WTC11 (cell line): Measurements from ENCODE around the gene CAPN14.

Source experiments
- CBFB ChIP-seq: sonication (generic); formaldehyde crosslinking; IDR thresholded peaks from 2 replicates; pipeline ENCODE4 v1.8.1; 2022; ENCODE audit warnings: mild to moderate bottlenecking, low read depth, missing genetic modification reagents
- CREB1 ChIP-seq: sonication (generic); formaldehyde crosslinking; IDR thresholded peaks from 2 replicates; pipeline ENCODE4 v1.8.0; 2023; ENCODE audit warnings: mild to moderate bottlenecking, missing genetic modification reagents
- CTCF ChIP-seq: fragments of 200-600 bp; IDR thresholded peaks from 2 replicates; pipeline ENCODE4 v1.8.0; 2022; ENCODE audit warnings: antibody characterized with exemption
- E2F5 ChIP-seq: sonication (generic); formaldehyde crosslinking; IDR thresholded peaks from 2 replicates; pipeline ENCODE4 v1.8.1; 2022; ENCODE audit warnings: mild to moderate bottlenecking, moderate library complexity, missing genetic modification reagents
- FOXP4 ChIP-seq: sonication (generic); formaldehyde crosslinking; IDR thresholded peaks from 2 replicates; pipeline ENCODE4 v1.8.0; 2022; ENCODE audit warnings: mild to moderate bottlenecking, missing genetic modification reagents
- MAX ChIP-seq: sonication (generic); formaldehyde crosslinking; IDR thresholded peaks from 2 replicates; pipeline ENCODE4 v1.8.0; 2022; ENCODE audit warnings: mild to moderate bottlenecking, missing genetic modification reagents
- MLX ChIP-seq: sonication (generic); formaldehyde crosslinking; IDR thresholded peaks from 2 replicates; pipeline ENCODE4 v1.8.1; 2023; ENCODE audit warnings: mild to moderate bottlenecking, missing genetic modification reagents, moderate library complexity
- NR2C2 ChIP-seq: sonication (generic); formaldehyde crosslinking; IDR thresholded peaks from 2 replicates; pipeline ENCODE4 v1.8.0; 2022; ENCODE audit warnings: mild to moderate bottlenecking, missing genetic modification reagents
- TCF7 ChIP-seq: sonication (generic); formaldehyde crosslinking; IDR thresholded peaks from 2 replicates; pipeline ENCODE4 v1.8.0; 2022; ENCODE audit warnings: mild to moderate bottlenecking, low read depth, missing genetic modification reagents, moderate library complexity
- TP53 ChIP-seq: sonication (generic); formaldehyde crosslinking; IDR thresholded peaks from 2 replicates; pipeline ENCODE4 v1.8.1; 2023; ENCODE audit warnings: mild to moderate bottlenecking, missing genetic modification reagents
- ZBTB21 ChIP-seq: sonication (generic); formaldehyde crosslinking; IDR thresholded peaks from 2 replicates; pipeline ENCODE4 v1.8.1; 2023; ENCODE audit warnings: mild to moderate bottlenecking, missing genetic modification reagents, borderline replicate concordance
- ZNF281 ChIP-seq: sonication (generic); formaldehyde crosslinking; IDR thresholded peaks from 2 replicates; pipeline ENCODE4 v1.8.0; 2023; ENCODE audit warnings: mild to moderate bottlenecking, missing genetic modification reagents
- ZNF512 ChIP-seq: sonication (generic); formaldehyde crosslinking; IDR thresholded peaks from 2 replicates; pipeline ENCODE4 v1.8.1; 2022; ENCODE audit warnings: missing genetic modification reagents, borderline replicate concordance

- no peak for TF ChIP-seq CBFB (CRISPR knock-in tag)
- no peak for TF ChIP-seq MAX (CRISPR knock-in tag)
- TF ChIP-seq CREB1 (CRISPR knock-in tag): no peak
- no peak for TF ChIP-seq NR2C2
- no peak for TF ChIP-seq CTCF
- no peak for TF ChIP-seq FOXP4 (CRISPR knock-in tag)
- no peak for TF ChIP-seq ZNF512 (CRISPR knock-in tag)
- no peak for TF ChIP-seq ZNF281 (CRISPR knock-in tag)
- TF ChIP-seq TP53 (CRISPR knock-in tag): no peak
- no peak for TF ChIP-seq ZBTB21 (CRISPR knock-in tag)
- no peak for TF ChIP-seq MLX (CRISPR knock-in tag)
- TF ChIP-seq E2F5: no peak
- TF ChIP-seq TCF7 (CRISPR knock-in tag): no peak
Measured at GRCh38 chr2:31129375-31130171, 87.7 kb downstream of the CAPN14 start.
